Right lobe of liver (tissue), 6 donors: ENCODE data around the gene CDO1. TPM values are rescaled to one million over a fixed set of nuclear protein-coding genes. Genes with fewer than 3 reads are reported as not detected.

ENCODE experiments used
- ATAC-seq, 4 donors: fragments of 200-7000 bp; cut with Tn5 transposase; one replicate each; pipeline ENCODE4 v1.9.1; 2020; ENCODE audit warnings: mild to moderate bottlenecking in 4 of 4, moderate library complexity in 4 of 4
- DNase-seq, 3 donors: peaks; one replicate each; pipeline ENCODE4 v3.0.0-alpha.2; 2020
- H3K27ac ChIP-seq, 3 donors: fragments of 200-600 bp; one replicate each; pipeline ENCODE4 v1.8.0; 2022
- H3K27me3 ChIP-seq, 2 donors: fragments of 200-600 bp; one replicate each; pipeline ENCODE4 v1.8.0; 2022
- H3K36me3 ChIP-seq, 4 donors: fragments of 200-600 bp; sonication (generic) in 1 of 4; one replicate each; pipeline versions ENCODE4 v1.5.1 to v1.8.0; 2017 to 2022; ENCODE audit warnings: control low read depth in 1 of 4
- H3K4me1 ChIP-seq, 4 donors: fragments of 200-600 bp; sonication (generic) in 1 of 4; one replicate each; pipeline versions ENCODE4 v1.5.1 to v1.8.0; 2017 to 2022; ENCODE audit warnings: control low read depth in 1 of 4
- H3K4me3 ChIP-seq, 3 donors: fragments of 200-600 bp; one replicate each; pipeline ENCODE4 v1.8.0; 2022
- H3K9me3 ChIP-seq, 4 donors: fragments of 200-600 bp; sonication (generic) in 1 of 4; one replicate each; pipeline versions ENCODE4 v1.5.1 to v1.8.0; 2017 to 2022; ENCODE audit warnings: control low read depth in 1 of 4
- POLR2A ChIP-seq: fragments of 450-650 bp; IDR thresholded peaks from one replicate; pipeline ENCODE4 v1.6.1; 2017; ENCODE audit warnings: antibody characterized with exemption, mild to moderate bottlenecking
- WGBS: methylation state at CpG from one replicate; pipeline ENCODE4 v1.1.6; 2018; ENCODE audit warnings: low coverage, low lambda C conversion rate; ENCODE audit not compliant: insufficient coverage; ENCODE audit errors: missing lambda C conversion rate; 5-methylcytosine and 5-hydroxymethylcytosine counted together
- intact Hi-C, 2 donors: fragments of 100-400 bp; cut with DNase I; formaldehyde crosslinking; loops; one replicate each; pipeline versions ENCODE4 v1.11.2 to v1.14.1; 2022
- total RNA-seq, 6 experiments: library from RNA; depleted of rRNA in 2 of 6; stranded (reverse); fragments of >200 nt in 2 of 6; fragmentation: NEBNext Ultra II Directional in 3 of 6; extraction: Animal tissue kit (Norgen Biotek cat#: 25700) in 3 of 6; gene quantifications; one replicate each; pipeline versions ENCODE4 v1.1.0 to v1.2.4, GENCODE V29; 2016 to 2023
- TF ChIP-seq, protein P1 (sequence below), 4 donors: fragments of 200-600 bp in 3 of 4; fragments of 450-650 bp in 1 of 4; IDR thresholded peaks; one replicate each; pipeline versions ENCODE4 v1.5.1 to v1.8.0; 2016 to 2022; ENCODE audit warnings: antibody characterized with exemption in 4 of 4, mild to moderate bottlenecking in 2 of 4
- donor health status: DM: no; HTN: yes; CAD: no.
- donor health status: DM: no; HTN: no; CAD: no.
- donor health status: DM: no; HTN: no; CAD: no.
- donor health status: DM: no; HTN: yes; CAD: no.
- donor health status: DM: no; HTN: yes; CAD: no.

Gene CDO1
- total RNA-seq, 6 experiments from 2014 or later, result 98.9 to 260 (median 154) TPM

GRCh38 chr5:115798252-115798651 is 18.2 kb downstream of the CDO1 start:
- ATAC-seq (peak; percentile 62 to 84 (median 74)), DNase-seq (peak in 1 of 3 donors; percentile 86)
- TF ChIP-seq POLR2A, result no peak
- TF ChIP-seq, protein P1, sequence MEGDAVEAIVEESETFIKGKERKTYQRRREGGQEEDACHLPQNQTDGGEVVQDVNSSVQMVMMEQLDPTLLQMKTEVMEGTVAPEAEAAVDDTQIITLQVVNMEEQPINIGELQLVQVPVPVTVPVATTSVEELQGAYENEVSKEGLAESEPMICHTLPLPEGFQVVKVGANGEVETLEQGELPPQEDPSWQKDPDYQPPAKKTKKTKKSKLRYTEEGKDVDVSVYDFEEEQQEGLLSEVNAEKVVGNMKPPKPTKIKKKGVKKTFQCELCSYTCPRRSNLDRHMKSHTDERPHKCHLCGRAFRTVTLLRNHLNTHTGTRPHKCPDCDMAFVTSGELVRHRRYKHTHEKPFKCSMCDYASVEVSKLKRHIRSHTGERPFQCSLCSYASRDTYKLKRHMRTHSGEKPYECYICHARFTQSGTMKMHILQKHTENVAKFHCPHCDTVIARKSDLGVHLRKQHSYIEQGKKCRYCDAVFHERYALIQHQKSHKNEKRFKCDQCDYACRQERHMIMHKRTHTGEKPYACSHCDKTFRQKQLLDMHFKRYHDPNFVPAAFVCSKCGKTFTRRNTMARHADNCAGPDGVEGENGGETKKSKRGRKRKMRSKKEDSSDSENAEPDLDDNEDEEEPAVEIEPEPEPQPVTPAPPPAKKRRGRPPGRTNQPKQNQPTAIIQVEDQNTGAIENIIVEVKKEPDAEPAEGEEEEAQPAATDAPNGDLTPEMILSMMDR (IDR thresholded peaks at IDR 0.05), result no peak
- no peaks in the 10 kb centered on the region for H3K9me3 ChIP-seq
- no peak overlapping the region for H3K4me3 ChIP-seq
- H3K27me3 ChIP-seq, result no peaks in the 10 kb centered on the region
- 16% methylated on average over 2 of the region's 2 CpGs for WGBS
- peaks cover 0 to 66% (median 23%) of the 10 kb centered on the region in 4 donors for H3K4me1 ChIP-seq
- H3K27ac ChIP-seq, result peak overlapping the region; percentile 32 to 89 (median 70)
- H3K36me3 ChIP-seq, result no peaks in the 10 kb centered on the region
- intact Hi-C loops, result no loop called here

- ATAC-seq, result peak; percentile 64 to 71 (median 67)
- H3K36me3 ChIP-seq, result no peaks in the 10 kb centered on the region
- peak in 2 of 3 donors; percentile 66 to 74 for DNase-seq
- no peaks in the 10 kb centered on the region for H3K9me3 ChIP-seq
- WGBS, result 19% methylated on average over 3 of the region's 3 CpGs
- no peak overlapping the region for H3K4me3 ChIP-seq
- intact Hi-C loops, result no loop called here
- peaks cover 0 to 50% (median 20%) of the 10 kb centered on the region in 4 donors for H3K4me1 ChIP-seq
- TF ChIP-seq POLR2A, result no peak
- TF ChIP-seq, protein P1 (IDR thresholded peaks at IDR 0.05), result no peak
- H3K27ac ChIP-seq, result peak overlapping the region; percentile 17 to 89 (median 70)
- no peaks in the 10 kb centered on the region for H3K27me3 ChIP-seq
Measured at GRCh38 chr5:115796656-115797055, 19.8 kb downstream of the CDO1 start.

DNA sequence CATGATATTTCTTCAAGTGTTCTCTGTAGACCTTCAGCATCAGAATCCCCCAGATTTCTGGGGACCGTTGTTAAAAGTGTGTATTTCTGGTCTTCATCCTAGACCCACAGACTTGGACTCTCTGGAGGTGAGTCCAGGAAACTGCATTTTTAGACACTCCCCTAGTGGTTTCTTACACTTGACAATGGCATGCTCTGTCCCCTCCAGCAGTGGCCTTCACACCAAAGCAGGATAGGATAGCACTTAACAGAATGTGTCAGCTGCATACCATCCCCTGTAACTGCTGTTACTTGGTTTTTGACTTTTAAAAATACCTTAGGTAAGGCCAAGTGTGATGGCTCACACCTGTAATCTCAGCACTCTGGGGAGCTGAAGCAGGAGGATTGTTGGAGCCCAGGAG is 20.8 kb downstream of the CDO1 start:
- WGBS, result 100% methylated on average over 1 of the region's 1 CpG
- intact Hi-C loops, result no loop called here
- no peak overlapping the region for H3K4me3 ChIP-seq
- H3K9me3 ChIP-seq, result no peaks in the 10 kb centered on the region
- ATAC-seq (no peak), DNase-seq (no peak)
- TF ChIP-seq, protein P1 (IDR thresholded peaks at IDR 0.05), result no peak
- no peak for TF ChIP-seq POLR2A
- peak overlapping the region in 1 of 3 donors; percentile 89 for H3K27ac ChIP-seq
- no peaks in the 10 kb centered on the region for H3K27me3 ChIP-seq
- no peaks in the 10 kb centered on the region for H3K36me3 ChIP-seq
- peaks cover 0 to 43% (median 16%) of the 10 kb centered on the region in 4 donors for H3K4me1 ChIP-seq

- TF ChIP-seq, protein P1 (IDR thresholded peaks at IDR 0.05), result no peak
- no peak for TF ChIP-seq POLR2A
- DNase-seq (no peak), ATAC-seq (no peak)
- H3K4me3 ChIP-seq, result no peak overlapping the region
- H3K27me3 ChIP-seq, result no peaks in the 10 kb centered on the region
- H3K4me1 ChIP-seq, result peaks cover 0 to 14% (median 0%) of the 10 kb centered on the region in 4 donors
- H3K27ac ChIP-seq, result no peak overlapping the region
- no peaks in the 10 kb centered on the region for H3K36me3 ChIP-seq
- 93% methylated on average over 1 of the region's 1 CpG for WGBS
- intact Hi-C loops, result no loop called here
- no peaks in the 10 kb centered on the region for H3K9me3 ChIP-seq
Measured at GRCh38 chr5:115788440-115788839, 28.0 kb downstream of the CDO1 start.

- Histone ChIP-seq H3K36me3 (no peaks in the 10 kb centered on the region), H3K27ac (no peak overlapping the region), H3K4me3 (no peak overlapping the region), H3K9me3 (no peaks in the 10 kb centered on the region), H3K27me3 (no peaks in the 10 kb centered on the region), H3K4me1 (peaks cover 0 to 14% (median 0%) of the 10 kb centered on the region in 4 donors)
- peak in 1 of 3 donors; percentile 60 for DNase-seq
- peak in 3 of 4 donors; percentile 27 to 69 (median 53) for ATAC-seq
- WGBS, result 5% methylated on average over 1 of the region's 1 CpG
- TF ChIP-seq POLR2A, result no peak
- TF ChIP-seq, protein P1 (IDR thresholded peaks at IDR 0.05), result no peak
- intact Hi-C loops, result no loop called here
Measured at GRCh38 chr5:115787426-115787825, 29.0 kb downstream of the CDO1 start.
